K562 (cell line): ENCODE measurements around the gene BHLHE40. TPM values are rescaled to one million over a fixed set of nuclear protein-coding genes. Genes with fewer than 3 reads are reported as not detected.

Experiments
- ASH1L ChIP-seq: fragments of 450-650 bp; IDR thresholded peaks from 2 replicates; pipeline ENCODE4 v1.6.1; 2018; ENCODE audit warnings: borderline replicate concordance, mild to moderate bottlenecking, low read depth; ENCODE audit not compliant: partially characterized antibody
- BRD9 ChIP-seq: fragments of 450-650 bp; IDR thresholded peaks from 2 replicates; pipeline ENCODE4 v1.6.1; 2018; ENCODE audit warnings: low read depth; ENCODE audit not compliant: partially characterized antibody
- CEBPB ChIP-seq: fragments of 450-650 bp; IDR thresholded peaks from 2 replicates; pipeline ENCODE4 v1.6.1; 2016; ENCODE audit warnings: missing genetic modification characterization, missing compliant biosample characterization
- CXXC5 ChIP-seq: fragments of 250-450 bp; sonication (Bioruptor Pico); IDR thresholded peaks from 2 replicates; pipeline ENCODE4 v1.8.0; 2022; ENCODE audit warnings: inconsistent platforms, mild to moderate bottlenecking, moderate library complexity
- DMBX1 ChIP-seq: fragments of 250-450 bp; sonication (Bioruptor Pico); IDR thresholded peaks from 2 replicates; pipeline ENCODE4 v1.8.0; 2022; ENCODE audit warnings: inconsistent platforms, mild to moderate bottlenecking, moderate library complexity, borderline replicate concordance
- HDAC2 ChIP-seq: fragments of 450-650 bp; IDR thresholded peaks from 2 replicates; pipeline ENCODE4 v1.6.1; 2016; ENCODE audit warnings: mild to moderate bottlenecking
- MCM3 ChIP-seq: fragments of 450-650 bp; IDR thresholded peaks from 2 replicates; pipeline ENCODE4 v1.6.1; 2016
- RAD51 ChIP-seq: fragments of 450-650 bp; IDR thresholded peaks from 2 replicates; pipeline ENCODE4 v1.7.1; 2016; ENCODE audit warnings: low read depth, mild to moderate bottlenecking, borderline replicate concordance
- SAP30 ChIP-seq: fragments of 200-600 bp; sonication (generic); IDR thresholded peaks from 2 replicates; pipeline ENCODE4 v1.6.1; 2012; ENCODE audit warnings: borderline replicate concordance, low read depth, mild to moderate bottlenecking, moderate library complexity, low read length, control low read depth, inconsistent platforms; ENCODE audit not compliant: insufficient read depth, poor library complexity, severe bottlenecking
- XRCC4 ChIP-seq: IDR thresholded peaks from one replicate; pipeline ENCODE4 v1.6.1; 2011; ENCODE audit not compliant: insufficient read depth, insufficient read length; ENCODE audit errors: extremely low read depth
- ZNF140 ChIP-seq: fragments of 250-450 bp; sonication (Bioruptor Pico); IDR thresholded peaks from 2 replicates; pipeline ENCODE4 v1.8.0; 2021; ENCODE audit warnings: moderate library complexity, mild to moderate bottlenecking, inconsistent platforms
- ZNF354B ChIP-seq: fragments of 250-450 bp; sonication (Bioruptor Pico); IDR thresholded peaks from 2 replicates; pipeline ENCODE4 v1.4.0; 2020
- ZNF766 ChIP-seq: fragments of 200-800 bp; sonication (Bioruptor generic); conservative IDR thresholded peaks from 2 replicates; pipeline ENCODE4 v1.6.1; 2016; ENCODE audit warnings: missing genetic modification characterization, missing compliant biosample characterization
- polyA plus RNA-seq, 8 experiments: library from polyadenylated mRNA; depleted of rRNA in 4 of 8; stranded (reverse) in 5 of 8; unstranded in 3 of 8; fragments of >200 nt; fragmentation: Nextera tagmentation in 2 of 8; fragmentation: Illumina TruSeq in 1 of 8; extraction: Ambion mirVana in 2 of 8; extraction: Trizol in 1 of 8; gene quantifications; 2 replicates each; pipeline versions ENCODE4 v1.2.1 to v1.2.3, GENCODE V29; 2011 to 2014; ENCODE audit warnings: inconsistent platforms in 1 of 8, missing spikeins in 1 of 8
- total RNA-seq, 7 experiments: library from RNA; depleted of rRNA in 6 of 7; stranded (reverse); fragments of >200 nt in 6 of 7; fragmentation: Illumina TruSeq in 2 of 7; extraction: Trizol in 2 of 7; gene quantifications; 2 replicates each; pipeline versions ENCODE4 v1.2.1 to v1.2.3, GENCODE V29; 2011 to 2021; ENCODE audit warnings: low replicate concordance in 1 of 7
- TF ChIP-seq, protein P1 (sequence below): fragments of 450-650 bp; formaldehyde crosslinking; IDR thresholded peaks from 2 replicates; pipeline ENCODE4 v1.4.0; 2020; ENCODE audit warnings: mild to moderate bottlenecking, moderate library complexity
- TF ChIP-seq, protein P2 (sequence below): fragments of 450-650 bp; formaldehyde crosslinking; IDR thresholded peaks from 2 replicates; pipeline ENCODE4 v1.4.0; 2020; ENCODE audit warnings: mild to moderate bottlenecking, mixed read lengths
- TF ChIP-seq, protein P3 (sequence below), 2 experiments: fragments of 450-650 bp in 1 of 2; IDR thresholded peaks; 2 replicates each; pipeline ENCODE4 v1.6.1; 2011 to 2017; ENCODE audit warnings: low read depth in 2 of 2, antibody characterized with exemption in 1 of 2, borderline replicate concordance in 1 of 2, low read length in 1 of 2, mild to moderate bottlenecking in 1 of 2, mixed read lengths in 1 of 2; ENCODE audit not compliant: control insufficient read depth in 1 of 2

BHLHE40 gene
- total and polyA plus RNA-seq, 9 of the 15 experiments (the other 6 are each of a cell fraction or from before 2014, with no cell fraction given), result 12.0 to 83.9 (median 31.4) TPM

DNA sequence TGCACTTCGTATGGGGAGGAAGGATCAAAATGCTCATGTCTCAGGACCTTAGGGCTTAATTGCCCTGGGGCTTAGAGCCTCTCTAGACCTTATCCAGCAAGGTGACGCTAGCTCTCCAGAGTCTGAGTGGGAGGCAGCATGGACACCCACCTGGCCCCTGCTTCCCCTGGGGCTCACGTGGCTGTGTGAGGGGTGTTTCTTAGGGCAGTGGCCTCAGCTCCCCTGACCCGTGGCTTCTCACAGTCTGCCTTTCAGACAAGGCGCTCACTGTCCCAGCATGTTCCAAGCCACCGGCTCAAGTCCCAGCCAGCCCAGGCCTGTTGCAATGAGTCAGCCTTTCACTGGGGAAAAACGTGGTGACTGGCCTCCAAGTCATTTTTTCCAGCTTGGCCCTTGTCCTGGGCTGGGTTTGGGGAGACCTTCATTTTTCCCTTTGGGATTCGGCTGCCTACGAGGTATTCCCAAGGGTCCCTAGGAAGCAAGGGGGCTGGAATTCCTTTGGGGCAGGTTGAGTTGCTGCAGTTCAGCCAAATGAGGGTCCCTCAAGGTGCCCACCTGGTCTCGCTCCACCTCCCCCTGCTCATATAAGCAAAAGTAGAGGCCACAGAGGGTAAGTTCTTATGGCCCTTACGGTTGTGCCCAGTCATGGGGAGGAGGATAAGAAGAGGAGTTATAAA is 15.7 kb downstream of the BHLHE40 start (continued):
- TF ChIP-seq BRD9 (peak; percentile 90), SAP30 (no peak), MCM3 (no peak), CEBPB (tag) (peak; percentile 63), ZNF766 (CRISPR knock-in tag) (peak; percentile 83), XRCC4 (no peak), HDAC2 (0 out of 2 replicates have a peak, but pooled peaks have one; percentile 15), ZNF140 (no peak), DMBX1 (peak; percentile 83), CXXC5 (CRISPR knock-in tag) (peak; percentile 72), RAD51 (peak; percentile 66), ZNF354B (peak; percentile 14; the same call in 1 of the 2 replicates), ASH1L (no peak)
- TF ChIP-seq, protein P1, sequence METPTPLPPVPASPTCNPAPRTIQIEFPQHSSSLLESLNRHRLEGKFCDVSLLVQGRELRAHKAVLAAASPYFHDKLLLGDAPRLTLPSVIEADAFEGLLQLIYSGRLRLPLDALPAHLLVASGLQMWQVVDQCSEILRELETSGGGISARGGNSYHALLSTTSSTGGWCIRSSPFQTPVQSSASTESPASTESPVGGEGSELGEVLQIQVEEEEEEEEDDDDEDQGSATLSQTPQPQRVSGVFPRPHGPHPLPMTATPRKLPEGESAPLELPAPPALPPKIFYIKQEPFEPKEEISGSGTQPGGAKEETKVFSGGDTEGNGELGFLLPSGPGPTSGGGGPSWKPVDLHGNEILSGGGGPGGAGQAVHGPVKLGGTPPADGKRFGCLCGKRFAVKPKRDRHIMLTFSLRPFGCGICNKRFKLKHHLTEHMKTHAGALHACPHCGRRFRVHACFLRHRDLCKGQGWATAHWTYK, result peak; percentile 91
- TF ChIP-seq, protein P2, sequence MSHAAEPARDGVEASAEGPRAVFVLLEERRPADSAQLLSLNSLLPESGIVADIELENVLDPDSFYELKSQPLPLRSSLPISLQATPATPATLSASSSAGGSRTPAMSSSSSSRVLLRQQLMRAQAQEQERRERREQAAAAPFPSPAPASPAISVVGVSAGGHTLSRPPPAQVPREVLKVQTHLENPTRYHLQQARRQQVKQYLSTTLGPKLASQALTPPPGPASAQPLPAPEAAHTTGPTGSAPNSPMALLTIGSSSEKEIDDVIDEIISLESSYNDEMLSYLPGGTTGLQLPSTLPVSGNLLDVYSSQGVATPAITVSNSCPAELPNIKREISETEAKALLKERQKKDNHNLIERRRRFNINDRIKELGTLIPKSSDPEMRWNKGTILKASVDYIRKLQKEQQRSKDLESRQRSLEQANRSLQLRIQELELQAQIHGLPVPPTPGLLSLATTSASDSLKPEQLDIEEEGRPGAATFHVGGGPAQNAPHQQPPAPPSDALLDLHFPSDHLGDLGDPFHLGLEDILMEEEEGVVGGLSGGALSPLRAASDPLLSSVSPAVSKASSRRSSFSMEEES (CRISPR knock-in tag), result 0 out of 2 replicates have a peak, but pooled peaks have one; percentile 1
- TF ChIP-seq, protein P3, sequence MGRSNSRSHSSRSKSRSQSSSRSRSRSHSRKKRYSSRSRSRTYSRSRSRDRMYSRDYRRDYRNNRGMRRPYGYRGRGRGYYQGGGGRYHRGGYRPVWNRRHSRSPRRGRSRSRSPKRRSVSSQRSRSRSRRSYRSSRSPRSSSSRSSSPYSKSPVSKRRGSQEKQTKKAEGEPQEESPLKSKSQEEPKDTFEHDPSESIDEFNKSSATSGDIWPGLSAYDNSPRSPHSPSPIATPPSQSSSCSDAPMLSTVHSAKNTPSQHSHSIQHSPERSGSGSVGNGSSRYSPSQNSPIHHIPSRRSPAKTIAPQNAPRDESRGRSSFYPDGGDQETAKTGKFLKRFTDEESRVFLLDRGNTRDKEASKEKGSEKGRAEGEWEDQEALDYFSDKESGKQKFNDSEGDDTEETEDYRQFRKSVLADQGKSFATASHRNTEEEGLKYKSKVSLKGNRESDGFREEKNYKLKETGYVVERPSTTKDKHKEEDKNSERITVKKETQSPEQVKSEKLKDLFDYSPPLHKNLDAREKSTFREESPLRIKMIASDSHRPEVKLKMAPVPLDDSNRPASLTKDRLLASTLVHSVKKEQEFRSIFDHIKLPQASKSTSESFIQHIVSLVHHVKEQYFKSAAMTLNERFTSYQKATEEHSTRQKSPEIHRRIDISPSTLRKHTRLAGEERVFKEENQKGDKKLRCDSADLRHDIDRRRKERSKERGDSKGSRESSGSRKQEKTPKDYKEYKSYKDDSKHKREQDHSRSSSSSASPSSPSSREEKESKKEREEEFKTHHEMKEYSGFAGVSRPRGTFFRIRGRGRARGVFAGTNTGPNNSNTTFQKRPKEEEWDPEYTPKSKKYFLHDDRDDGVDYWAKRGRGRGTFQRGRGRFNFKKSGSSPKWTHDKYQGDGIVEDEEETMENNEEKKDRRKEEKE (IDR thresholded peaks at IDR 0.05; ENCODE audit: borderline replicate concordance in 1 of 2, control insufficient read depth in 1 of 2, low read depth in 2 of 2, low read length in 1 of 2), result no peak
